Limb (tissue), 2 donors: ENCODE data around the gene PREX1.

Experiments used
- DNase-seq, 2 donors: peaks; one replicate each; pipeline ENCODE4 v3.0.0-alpha.2; 2016; ENCODE audit errors: extremely low spot score in 2 of 2

PREX1 gene

GRCh38 chr20:48686238-48687116 lies 141.3 kb downstream of the PREX1 start:
- no peak for DNase-seq

- no peak for DNase-seq
Measured at GRCh38 chr20:48685300-48685699, 142.5 kb downstream of the PREX1 start.

GRCh38 chr20:48684501-48685041 lies 143.2 kb downstream of the PREX1 start:
- DNase-seq, result no peak

- DNase-seq, result no peak
Measured at GRCh38 chr20:48683467-48684175, 144.2 kb downstream of the PREX1 start.

- DNase-seq, result peak; percentile 91
Measured at GRCh38 chr20:48682529-48683363, 145.1 kb downstream of the PREX1 start.

- no peak for DNase-seq
Measured at GRCh38 chr20:48681873-48682426, 145.8 kb downstream of the PREX1 start.

- no peak for DNase-seq
Measured at GRCh38 chr20:48681201-48681872, 146.5 kb downstream of the PREX1 start.

- no peak for DNase-seq
Measured at GRCh38 chr20:48680650-48681049, 147.1 kb downstream of the PREX1 start.

- no peak for DNase-seq
Measured at GRCh38 chr20:48679599-48679998, 148.2 kb downstream of the PREX1 start.

GRCh38 chr20:48679011-48679410 lies 148.8 kb downstream of the PREX1 start:
- no peak for DNase-seq

GRCh38 chr20:48678421-48678820 lies 149.4 kb downstream of the PREX1 start:
- DNase-seq, result no peak

GRCh38 chr20:48676795-48677460 lies 150.9 kb downstream of the PREX1 start:
- DNase-seq, result no peak

- no peak for DNase-seq
Measured at GRCh38 chr20:48676125-48676524, 151.7 kb downstream of the PREX1 start.

GRCh38 chr20:48674461-48674860 lies 153.3 kb downstream of the PREX1 start:
- no peak for DNase-seq

GRCh38 chr20:48673507-48673906 lies 154.3 kb downstream of the PREX1 start:
- DNase-seq, result no peak

GRCh38 chr20:48672324-48672723 lies 155.5 kb downstream of the PREX1 start:
- DNase-seq, result no peak

GRCh38 chr20:48671141-48671540 lies 156.7 kb downstream of the PREX1 start:
- no peak for DNase-seq

GRCh38 chr20:48669946-48670605 lies 157.7 kb downstream of the PREX1 start:
- DNase-seq, result no peak

- peak in 1 of 2 donors; percentile 71 for DNase-seq
Measured at GRCh38 chr20:48668451-48668946, 159.3 kb downstream of the PREX1 start.
